H1 (cell line): Measurements from ENCODE around the gene KCNE1. TPM values are rescaled to one million over a fixed set of nuclear protein-coding genes. Genes with fewer than 3 reads are reported as not detected.

ENCODE experiments used
- CTCF ChIA-PET: fragments of 300-600 bp; sonication (Branson Sonifier 250); formaldehyde crosslinking; loops from one replicate; lab custom pipeline; 2021; ENCODE audit not compliant: partially characterized antibody; lab: Charles Lee
- POLR2A ChIA-PET: fragments of 300-600 bp; sonication (Branson Sonifier 250); formaldehyde crosslinking; loops from one replicate; lab custom pipeline; 2021; ENCODE audit warnings: inconsistent platforms; ENCODE audit not compliant: partially characterized antibody; lab: Charles Lee
- DNase-seq, 2 experiments: peaks; one replicate each; pipeline versions ENCODE4 v3.0.0 to v3.0.0-alpha.2; 2010 to 2022; ENCODE audit warnings: low spot score in 2 of 2, low read depth in 1 of 2, mixed read lengths in 1 of 2
- FAIRE-seq: peaks from 2 replicates; lab custom pipeline; 2011; peaks lifted over from hg19 to GRCh38; lab: Jason Lieb, UNC
- H2AFZ ChIP-seq: 2 replicates; pipeline ENCODE4 v1.8.1; 2012; ENCODE audit warnings: low read length, inconsistent platforms
- H2AK5ac ChIP-seq: 2 replicates; pipeline ENCODE4 v1.6.1; 2013; ENCODE audit warnings: low read depth, low read length
- H2BK120ac ChIP-seq: replicated peaks from 2 replicates; pipeline ENCODE3; 2013; ENCODE audit warnings: low read depth, low read length, inconsistent platforms
- H2BK12ac ChIP-seq: 2 replicates; pipeline ENCODE4 v1.6.1; 2013; ENCODE audit warnings: low read depth, low read length
- H2BK15ac ChIP-seq: 2 replicates; pipeline ENCODE4 v1.6.1; 2013; ENCODE audit warnings: low read length
- H2BK20ac ChIP-seq: 2 replicates; pipeline ENCODE4 v1.6.1; 2013; ENCODE audit warnings: low read length
- H2BK5ac ChIP-seq: 2 replicates; pipeline ENCODE4 v1.6.1; 2013; ENCODE audit warnings: low read depth, low read length
- H3K14ac ChIP-seq: 2 replicates; pipeline ENCODE4 v1.6.1; 2013; ENCODE audit warnings: inconsistent platforms; ENCODE audit not compliant: insufficient read length
- H3K18ac ChIP-seq: 2 replicates; pipeline ENCODE4 v1.6.1; 2013; ENCODE audit warnings: low read length; ENCODE audit errors: extremely low read depth
- H3K23ac ChIP-seq: 2 replicates; pipeline ENCODE4 v1.6.1; 2013; ENCODE audit warnings: inconsistent platforms; ENCODE audit not compliant: insufficient read length
- H3K23me2 ChIP-seq: 2 replicates; pipeline ENCODE4 v1.6.1; 2013; ENCODE audit warnings: low read depth, low read length
- H3K27ac ChIP-seq: 2 replicates; pipeline ENCODE4 v1.6.1; 2011; ENCODE audit warnings: low read depth, low read length, inconsistent platforms
- H3K27me3 ChIP-seq, 4 experiments: replicated peaks in 1 of 4; 1 replicate in 1 of 4; 2 replicates in 3 of 4; pipeline versions ENCODE4 v1.6.1 to v1.8.1; 2011 to 2013; ENCODE audit warnings: low read length in 3 of 4, mild to moderate bottlenecking in 3 of 4, inconsistent platforms in 2 of 4, mixed read lengths in 2 of 4, moderate library complexity in 1 of 4; ENCODE audit not compliant: control insufficient read depth in 3 of 4, insufficient read depth in 3 of 4; ENCODE audit errors: extremely low read depth in 1 of 4
- H3K36me3 ChIP-seq, 4 experiments: 2 replicates each; pipeline versions ENCODE4 v1.6.1 to v1.8.1; 2011 to 2013; ENCODE audit warnings: mild to moderate bottlenecking in 4 of 4, low read length in 3 of 4, moderate library complexity in 2 of 4, control low read depth in 1 of 4, inconsistent platforms in 1 of 4; ENCODE audit not compliant: insufficient read depth in 4 of 4, control insufficient read depth in 2 of 4
- H3K4ac ChIP-seq: replicated peaks from 2 replicates; pipeline ENCODE3; 2013; ENCODE audit warnings: low read length, low read depth, mixed read lengths, inconsistent platforms; ENCODE audit not compliant: insufficient read length
- H3K4me1 ChIP-seq, 4 experiments: replicated peaks in 1 of 4; 1 replicate in 1 of 4; 2 replicates in 3 of 4; pipeline versions ENCODE4 v1.6.1 to v1.8.1; 2011 to 2013; ENCODE audit warnings: low read length in 3 of 4, inconsistent platforms in 2 of 4, mixed read lengths in 1 of 4; ENCODE audit not compliant: insufficient read depth in 4 of 4, control insufficient read depth in 3 of 4
- H3K4me2 ChIP-seq, 2 experiments: 2 replicates each; pipeline versions ENCODE4 v1.6.1 to v1.8.1; 2011 to 2013; ENCODE audit warnings: low read depth in 2 of 2, low read length in 2 of 2, control low read depth in 1 of 2, inconsistent platforms in 1 of 2, mild to moderate bottlenecking in 1 of 2; ENCODE audit not compliant: insufficient read depth in 1 of 2
- H3K4me3 ChIP-seq, 4 experiments: fragments of 200-600, 300-600 bp in 1 of 4; sonication (generic), shearing (Covaris generic), sonication (Bioruptor Twin) in 1 of 4; 2 replicates each; pipeline versions ENCODE4 v1.5.1 to v1.8.1; 2011 to 2016; ENCODE audit warnings: low read length in 4 of 4, low read depth in 3 of 4, control low read depth in 2 of 4, inconsistent platforms in 2 of 4, mild to moderate bottlenecking in 2 of 4, mixed read lengths in 1 of 4, moderate library complexity in 1 of 4; ENCODE audit not compliant: insufficient read depth in 2 of 4; ENCODE audit errors: extremely low read depth in 1 of 4
- H3K56ac ChIP-seq: replicated peaks from 2 replicates; pipeline ENCODE3; 2013; ENCODE audit warnings: low read depth, mild to moderate bottlenecking, mixed read lengths, low read length, inconsistent platforms; ENCODE audit not compliant: insufficient read length
- H3K79me1 ChIP-seq: 2 replicates; pipeline ENCODE4 v1.6.1; 2013; ENCODE audit warnings: low read depth, low read length, control low read depth
- H3K79me2 ChIP-seq, 2 experiments: 2 replicates each; pipeline versions ENCODE4 v1.6.1 to v1.8.1; 2012 to 2013; ENCODE audit warnings: low read length in 2 of 2, mild to moderate bottlenecking in 2 of 2, inconsistent platforms in 1 of 2; ENCODE audit not compliant: insufficient read depth in 2 of 2, control insufficient read depth in 1 of 2
- H3K9ac ChIP-seq, 4 experiments: replicated peaks in 1 of 4; 1 replicate in 1 of 4; 2 replicates in 3 of 4; pipeline versions ENCODE4 v1.6.1 to v1.8.1; 2011 to 2013; ENCODE audit warnings: low read depth in 3 of 4, low read length in 3 of 4, control low read depth in 2 of 4, mild to moderate bottlenecking in 2 of 4, moderate library complexity in 2 of 4, inconsistent platforms in 1 of 4; ENCODE audit errors: extremely low read depth in 1 of 4
- H3K9me3 ChIP-seq, 2 experiments: 2 replicates each; pipeline versions ENCODE4 v1.6.1 to v1.8.1; 2012 to 2013; ENCODE audit warnings: mild to moderate bottlenecking in 2 of 2, moderate library complexity in 2 of 2, control low read depth in 1 of 2, inconsistent platforms in 1 of 2, low read depth in 1 of 2, low read length in 1 of 2, mixed read lengths in 1 of 2; ENCODE audit not compliant: insufficient read depth in 2 of 2
- H4K20me1 ChIP-seq, 2 experiments: replicated peaks in 1 of 2; 2 replicates each; pipeline versions ENCODE3 to v1.8.1; 2011 to 2013; ENCODE audit warnings: inconsistent platforms in 2 of 2, low read length in 2 of 2, mild to moderate bottlenecking in 1 of 2; ENCODE audit not compliant: insufficient read depth in 2 of 2, control insufficient read depth in 1 of 2
- H4K5ac ChIP-seq: 2 replicates; pipeline ENCODE4 v1.6.1; 2013; ENCODE audit warnings: low read length, low read depth, mixed read lengths, inconsistent platforms; ENCODE audit not compliant: insufficient read length
- H4K8ac ChIP-seq: 2 replicates; pipeline ENCODE4 v1.8.0; 2013; ENCODE audit warnings: mild to moderate bottlenecking, moderate library complexity, low read length, inconsistent platforms; ENCODE audit not compliant: insufficient read depth; ENCODE audit errors: extremely low read depth
- H4K91ac ChIP-seq: replicated peaks from 2 replicates; pipeline ENCODE3; 2013; ENCODE audit warnings: low read length, mixed read lengths, inconsistent platforms; ENCODE audit not compliant: insufficient read length
- ASH2L ChIP-seq: fragments of 200-600, 300-600 bp; sonication (generic); IDR thresholded peaks from one replicate; pipeline ENCODE4 v1.7.1; 2017; ENCODE audit warnings: low read length
- ATF3 ChIP-seq: IDR thresholded peaks from 2 replicates; pipeline ENCODE4 v1.6.1; 2011; ENCODE audit warnings: low read depth, mild to moderate bottlenecking, low read length; ENCODE audit not compliant: insufficient read depth
- CBX5 ChIP-seq: fragments of 300-800, 300-1000 bp; sonication (generic); IDR thresholded peaks from 2 replicates; pipeline ENCODE4 v1.7.1; 2016; ENCODE audit warnings: antibody characterized with exemption, low read length, low read depth
- CBX8 ChIP-seq: fragments of 300-800, 300-1000 bp; sonication (generic); IDR thresholded peaks from 2 replicates; pipeline ENCODE4 v1.7.1; 2016; ENCODE audit warnings: low read depth, low read length, borderline replicate concordance
- CHD2 ChIP-seq: IDR thresholded peaks from 2 replicates; pipeline ENCODE4 v1.6.1; 2012; ENCODE audit warnings: low read length, improper control_type of control experiment
- EZH2 ChIP-seq: fragments of 200-600 bp; sonication (generic); IDR thresholded peaks from 2 replicates; pipeline ENCODE4 v1.7.1; 2012; ENCODE audit warnings: low read depth, mild to moderate bottlenecking, moderate library complexity, low read length, inconsistent platforms; ENCODE audit not compliant: severe bottlenecking
- HDAC2 ChIP-seq, 2 experiments: fragments of 300-600 bp in 1 of 2; sonication (generic) in 1 of 2; IDR thresholded peaks; 2 replicates each; pipeline ENCODE4 v1.6.1; 2011 to 2012; ENCODE audit warnings: low read depth in 2 of 2, low read length in 2 of 2, mild to moderate bottlenecking in 2 of 2, moderate library complexity in 2 of 2, borderline replicate concordance in 1 of 2, inconsistent platforms in 1 of 2
- POLR2A ChIP-seq, 2 experiments: IDR thresholded peaks; 1 replicate in 1 of 2; 2 replicates in 1 of 2; pipeline ENCODE4 v1.6.1; 2011; ENCODE audit warnings: low read depth in 2 of 2, low read length in 2 of 2, mild to moderate bottlenecking in 2 of 2; ENCODE audit errors: control extremely low read depth in 1 of 2
- RXRA ChIP-seq: IDR thresholded peaks from 2 replicates; pipeline ENCODE4 v1.6.1; 2011; ENCODE audit warnings: low read depth, mild to moderate bottlenecking, low read length, moderate library complexity; ENCODE audit not compliant: insufficient read depth
- SIX5 ChIP-seq: IDR thresholded peaks from 2 replicates; pipeline ENCODE4 v1.6.1; 2011; ENCODE audit warnings: mild to moderate bottlenecking, low read depth, low read length
- SP1 ChIP-seq: IDR thresholded peaks from 2 replicates; pipeline ENCODE4 v1.6.1; 2011; ENCODE audit warnings: low read depth, low read length
- SP2 ChIP-seq: IDR thresholded peaks from 2 replicates; pipeline ENCODE4 v1.6.1; 2012; ENCODE audit warnings: mild to moderate bottlenecking, low read length, inconsistent platforms
- SRF ChIP-seq: IDR thresholded peaks from 2 replicates; pipeline ENCODE4 v1.6.1; 2011; ENCODE audit warnings: mild to moderate bottlenecking, low read depth, low read length, moderate library complexity
- WGBS, 2 experiments: shearing (Covaris generic) in 1 of 2; methylation state at CpG; one replicate each; pipeline versions ENCODE4 v1.1.6 to v1.1.7; 2013 to 2015; ENCODE audit warnings: low lambda C conversion rate in 2 of 2, mixed read lengths in 2 of 2, inconsistent platforms in 1 of 2, low coverage in 1 of 2, missing lambda C conversion rate in 1 of 2; ENCODE audit not compliant: insufficient replicate concordance in 2 of 2, insufficient coverage in 1 of 2, insufficient read length in 1 of 2; ENCODE audit errors: extremely low coverage in 1 of 2, missing lambda C conversion rate in 1 of 2; 5-methylcytosine and 5-hydroxymethylcytosine counted together
- polyA plus RNA-seq, 7 experiments: library from polyadenylated mRNA; depleted of rRNA in 3 of 7; stranded (reverse) in 5 of 7; unstranded in 2 of 7; fragments of >200 nt in 5 of 7; fragments of 200-250 nt in 2 of 7; gene quantifications; 1 replicate in 5 of 7; 2 replicates in 1 of 7; 4 replicates in 1 of 7; pipeline versions ENCODE4 v1.2.1 to v1.2.3, GENCODE V29; 2011 to 2013; ENCODE audit warnings: missing spikeins in 2 of 7, mixed read lengths in 2 of 7
- total RNA-seq: library from RNA; stranded (reverse); fragmentation: NEBNext Ultra II Directional; extraction: Animal tissue kit (Norgen Biotek cat#: 25700); gene quantifications from 2 replicates; pipeline ENCODE4 v1.2.1, GENCODE V29; 2021

KCNE1 gene
- total and polyA plus RNA-seq, 2 of the 8 experiments (the other 6 are each of a cell fraction or from before 2014, with no cell fraction given) = 0.08 to 0.28 TPM

GRCh38 chr21:34501716-34502115, 10.3 kb downstream of the KCNE1 start:
- Histone ChIP-seq H2AK5ac (no peak overlapping the region), H2BK5ac (no peak overlapping the region), H3K4me1 (no peaks in the 10 kb centered on the region), H3K79me1 (no peaks in the 10 kb centered on the region), H3K36me3 (no peaks in the 10 kb centered on the region), H2BK15ac (no peak overlapping the region), H3K27ac (no peak overlapping the region), H4K20me1 (no peaks in the 10 kb centered on the region), H3K9me3 (no peaks in the 10 kb centered on the region), H2BK12ac (no peak overlapping the region), H3K4ac (no peak overlapping the region), H2BK120ac (no peak overlapping the region), H3K14ac (no peak overlapping the region), H3K9ac (no peak overlapping the region), H3K27me3 (no peaks in the 10 kb centered on the region), H3K23ac (no peak overlapping the region), H2AFZ (no peak overlapping the region), H3K23me2 (no peaks in the 10 kb centered on the region), H3K56ac (no peak overlapping the region), H3K79me2 (no peaks in the 10 kb centered on the region), H4K91ac (no peak overlapping the region), H2BK20ac (no peak overlapping the region), H4K5ac (no peak overlapping the region), H3K4me3 (no peak overlapping the region), H3K4me2 (no peak overlapping the region), H4K8ac (no peak overlapping the region), H3K18ac (no peak overlapping the region)
- ChIA-PET CTCF (interaction anchor here (1.0 to 1.8 kb wide), 7 partner anchors 9 to 221 kb away, joined by 3 to 6 read pairs (median 4); no protein-coding TSS in a partner anchor), POLR2A (no interaction called here)
- FAIRE-seq = no peak
- 79% methylated on average over 1 of the region's 1 CpG; no CpG with 5 or more reads in 1 of the 2 experiments for WGBS, 2 experiments
- no peak for DNase-seq
- TF ChIP-seq CHD2 = no peak
- TF ChIP-seq SRF = no peak
- no peak for TF ChIP-seq ASH2L
- TF ChIP-seq SP1 = no peak
- no peak for TF ChIP-seq POLR2A (IDR thresholded peaks at IDR 0.05; ENCODE audit: control extremely low read depth in 1 of 2, low read depth in 2 of 2, low read length in 2 of 2)
- TF ChIP-seq SIX5 = no peak
- no peak for TF ChIP-seq EZH2
- no peak for TF ChIP-seq CBX8
- no peak for TF ChIP-seq RXRA
- no peak for TF ChIP-seq CBX5
- no peak for TF ChIP-seq HDAC2 (IDR thresholded peaks at IDR 0.05; ENCODE audit: borderline replicate concordance in 1 of 2, low read depth in 2 of 2, low read length in 2 of 2)
- TF ChIP-seq SP2 = no peak
- TF ChIP-seq ATF3 = no peak
